ENCODE results near the gene MLKL. TPM values are rescaled to one million over a fixed set of nuclear protein-coding genes. Genes with fewer than 3 reads are reported as not detected.

MLKL gene
- total and polyA plus RNA-seq, 2 of the 13 experiments (the other 11 are each of a cell fraction or from before 2014, with no cell fraction given) = 6.4 to 10.7 TPM

DNA sequence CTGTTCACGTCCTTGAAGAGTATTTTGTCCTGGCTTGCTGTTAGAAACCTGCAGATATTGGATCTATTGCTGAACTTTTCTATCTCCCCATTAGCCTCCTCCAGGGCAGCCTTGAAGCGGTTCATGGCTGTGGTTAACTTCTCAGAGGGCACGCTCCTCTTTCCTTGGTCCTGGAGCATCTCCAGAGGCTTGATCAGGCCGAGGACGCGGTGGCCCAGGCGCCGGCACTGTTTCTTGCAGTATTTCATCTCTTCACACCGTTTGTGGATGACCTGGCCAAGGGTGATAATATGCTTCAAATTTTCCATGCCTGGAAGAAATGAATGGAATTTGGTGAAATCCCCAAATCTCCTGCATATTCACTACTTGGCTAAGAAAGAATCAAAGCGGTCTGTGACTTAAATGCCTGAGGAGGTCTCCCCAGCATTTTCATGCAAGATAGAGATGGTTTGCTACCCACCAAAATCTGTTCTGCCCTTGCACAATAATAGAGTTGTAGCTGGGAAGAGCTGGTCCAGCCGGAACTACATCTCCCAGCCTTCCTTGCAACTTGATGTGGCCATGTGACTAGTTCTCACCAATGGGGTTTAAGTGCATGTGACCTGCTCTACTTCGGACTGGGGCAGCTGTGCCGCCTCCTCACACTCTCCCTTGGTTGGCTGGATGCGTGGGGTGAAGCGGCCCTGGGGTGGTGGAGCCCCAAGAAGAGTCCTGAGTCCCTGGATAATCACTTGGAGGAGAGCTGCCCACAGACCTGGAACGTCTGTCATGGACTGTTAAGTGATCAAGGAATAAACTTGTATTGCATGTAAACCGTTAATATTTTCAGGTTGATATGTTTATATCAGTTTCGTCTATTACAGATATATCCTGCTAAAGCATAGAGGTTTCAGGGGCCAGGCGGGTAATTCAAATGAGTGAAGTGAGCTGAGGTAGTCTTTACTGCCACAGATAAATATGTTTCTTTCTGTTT is 4.9 kb downstream of the MLKL start (continued):
- TF ChIP-seq ATF6 (CRISPR knock-in tag; conservative IDR thresholded peaks at IDR 0.05) (no peak), MTA3 (CRISPR knock-in tag; IDR thresholded peaks at IDR 0.05) (no peak), ZNF17 (CRISPR knock-in tag; IDR thresholded peaks at IDR 0.05) (no peak), SOX5 (CRISPR knock-in tag; IDR thresholded peaks at IDR 0.05; ENCODE audit: borderline replicate concordance) (peak; percentile 43; the same call in 1 of the 2 replicates), NR2C2 (CRISPR knock-in tag; IDR thresholded peaks at IDR 0.05; ENCODE audit: borderline replicate concordance) (peak; percentile 84), ZNF543 (CRISPR knock-in tag; IDR thresholded peaks at IDR 0.05) (no peak), SMAD9 (CRISPR knock-in tag; IDR thresholded peaks at IDR 0.05) (no peak), ZNF510 (CRISPR knock-in tag; IDR thresholded peaks at IDR 0.05; ENCODE audit: low read depth) (no peak), BORCS8-MEF2B (CRISPR knock-in tag; IDR thresholded peaks at IDR 0.05) (peak; percentile 63; the same call in 1 of the 2 replicates), RAD51 (IDR thresholded peaks at IDR 0.05; ENCODE audit: borderline replicate concordance) (peak; percentile 96), KDM6A (CRISPR knock-in tag; IDR thresholded peaks at IDR 0.05; ENCODE audit: low read depth) (no peak), ZNF768 (CRISPR knock-in tag; IDR thresholded peaks at IDR 0.05) (no peak), CREM (IDR thresholded peaks at IDR 0.05) (peak; percentile 75; the same call in 1 of the 2 replicates), CREM (CRISPR knock-in tag; IDR thresholded peaks at IDR 0.05) (no peak), ZNF850 (CRISPR knock-in tag; conservative IDR thresholded peaks at IDR 0.05) (no peak), ZNF10 (CRISPR knock-in tag; IDR thresholded peaks at IDR 0.05; ENCODE audit: borderline replicate concordance, low read depth) (no peak), FOXO4 (CRISPR knock-in tag; conservative IDR thresholded peaks at IDR 0.05) (no peak), ZNF703 (CRISPR knock-in tag; IDR thresholded peaks at IDR 0.05; ENCODE audit: borderline replicate concordance) (no peak), ZNF329 (CRISPR knock-in tag; IDR thresholded peaks at IDR 0.05; ENCODE audit: low read depth) (no peak)
- TF ChIP-seq, protein P1, sequence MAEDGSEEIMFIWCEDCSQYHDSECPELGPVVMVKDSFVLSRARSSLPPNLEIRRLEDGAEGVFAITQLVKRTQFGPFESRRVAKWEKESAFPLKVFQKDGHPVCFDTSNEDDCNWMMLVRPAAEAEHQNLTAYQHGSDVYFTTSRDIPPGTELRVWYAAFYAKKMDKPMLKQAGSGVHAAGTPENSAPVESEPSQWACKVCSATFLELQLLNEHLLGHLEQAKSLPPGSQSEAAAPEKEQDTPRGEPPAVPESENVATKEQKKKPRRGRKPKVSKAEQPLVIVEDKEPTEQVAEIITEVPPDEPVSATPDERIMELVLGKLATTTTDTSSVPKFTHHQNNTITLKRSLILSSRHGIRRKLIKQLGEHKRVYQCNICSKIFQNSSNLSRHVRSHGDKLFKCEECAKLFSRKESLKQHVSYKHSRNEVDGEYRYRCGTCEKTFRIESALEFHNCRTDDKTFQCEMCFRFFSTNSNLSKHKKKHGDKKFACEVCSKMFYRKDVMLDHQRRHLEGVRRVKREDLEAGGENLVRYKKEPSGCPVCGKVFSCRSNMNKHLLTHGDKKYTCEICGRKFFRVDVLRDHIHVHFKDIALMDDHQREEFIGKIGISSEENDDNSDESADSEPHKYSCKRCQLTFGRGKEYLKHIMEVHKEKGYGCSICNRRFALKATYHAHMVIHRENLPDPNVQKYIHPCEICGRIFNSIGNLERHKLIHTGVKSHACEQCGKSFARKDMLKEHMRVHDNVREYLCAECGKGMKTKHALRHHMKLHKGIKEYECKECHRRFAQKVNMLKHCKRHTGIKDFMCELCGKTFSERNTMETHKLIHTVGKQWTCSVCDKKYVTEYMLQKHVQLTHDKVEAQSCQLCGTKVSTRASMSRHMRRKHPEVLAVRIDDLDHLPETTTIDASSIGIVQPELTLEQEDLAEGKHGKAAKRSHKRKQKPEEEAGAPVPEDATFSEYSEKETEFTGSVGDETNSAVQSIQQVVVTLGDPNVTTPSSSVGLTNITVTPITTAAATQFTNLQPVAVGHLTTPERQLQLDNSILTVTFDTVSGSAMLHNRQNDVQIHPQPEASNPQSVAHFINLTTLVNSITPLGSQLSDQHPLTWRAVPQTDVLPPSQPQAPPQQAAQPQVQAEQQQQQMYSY (CRISPR knock-in tag; IDR thresholded peaks at IDR 0.05) = no peak
- TF ChIP-seq, protein P2, sequence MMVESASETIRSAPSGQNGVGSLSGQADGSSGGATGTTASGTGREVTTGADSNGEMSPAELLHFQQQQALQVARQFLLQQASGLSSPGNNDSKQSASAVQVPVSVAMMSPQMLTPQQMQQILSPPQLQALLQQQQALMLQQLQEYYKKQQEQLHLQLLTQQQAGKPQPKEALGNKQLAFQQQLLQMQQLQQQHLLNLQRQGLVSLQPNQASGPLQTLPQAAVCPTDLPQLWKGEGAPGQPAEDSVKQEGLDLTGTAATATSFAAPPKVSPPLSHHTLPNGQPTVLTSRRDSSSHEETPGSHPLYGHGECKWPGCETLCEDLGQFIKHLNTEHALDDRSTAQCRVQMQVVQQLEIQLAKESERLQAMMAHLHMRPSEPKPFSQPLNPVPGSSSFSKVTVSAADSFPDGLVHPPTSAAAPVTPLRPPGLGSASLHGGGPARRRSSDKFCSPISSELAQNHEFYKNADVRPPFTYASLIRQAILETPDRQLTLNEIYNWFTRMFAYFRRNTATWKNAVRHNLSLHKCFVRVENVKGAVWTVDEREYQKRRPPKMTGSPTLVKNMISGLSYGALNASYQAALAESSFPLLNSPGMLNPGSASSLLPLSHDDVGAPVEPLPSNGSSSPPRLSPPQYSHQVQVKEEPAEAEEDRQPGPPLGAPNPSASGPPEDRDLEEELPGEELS (CRISPR knock-in tag; IDR thresholded peaks at IDR 0.05) = no peak

Data from HepG2 (cell line).